Measurements from ENCODE around the gene NFRKB.

NFRKB gene

DNA sequence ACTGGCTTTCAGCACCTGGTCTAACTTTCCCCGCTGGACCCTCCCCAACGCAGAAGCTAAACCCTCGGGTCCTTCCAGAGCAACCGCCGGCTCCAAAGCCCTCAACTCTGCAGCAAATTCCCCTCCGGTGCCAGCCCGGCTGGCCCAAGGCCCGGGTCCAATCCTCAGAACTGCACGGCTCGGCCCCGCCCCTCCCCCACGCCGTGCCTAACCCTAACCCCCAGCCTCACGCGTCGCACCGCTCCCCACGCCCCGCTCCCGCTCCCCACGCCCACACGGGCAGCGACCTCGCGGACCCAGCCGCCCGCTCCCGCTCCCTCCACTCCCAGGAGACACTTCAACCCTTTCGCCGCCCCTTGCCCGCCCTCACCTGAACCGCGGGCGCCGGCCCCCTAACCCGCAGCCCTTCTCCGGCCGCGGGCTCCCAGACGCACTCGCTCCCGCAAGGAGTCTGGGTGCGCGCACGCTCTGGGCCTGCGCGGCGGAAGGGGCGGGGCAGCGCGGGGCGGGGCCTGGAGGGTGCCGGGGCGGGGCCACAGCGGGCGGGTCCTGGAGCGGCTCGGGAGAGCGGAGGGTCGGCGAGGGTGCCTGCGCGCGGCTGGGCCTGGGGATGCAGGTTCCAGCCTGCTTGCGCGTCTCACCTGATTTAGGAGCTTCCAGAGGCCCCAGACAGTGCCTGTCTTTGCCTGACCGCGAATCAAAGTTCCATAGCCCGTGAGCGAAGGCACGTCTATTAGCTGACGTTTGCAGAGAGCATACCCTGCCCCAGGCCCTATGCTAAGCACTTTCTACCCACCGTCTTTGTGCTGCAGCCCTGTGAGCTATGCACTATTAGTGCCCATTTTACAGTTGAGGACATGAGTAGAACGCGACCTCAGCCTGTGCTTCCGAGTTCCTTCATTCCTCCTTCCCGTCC, at the start of gene NFRKB:
TSS of gene NFRKB (minus strand) at position 453 of the 916 bp plus-strand sequence. CDS start 2,729 bp downstream, outside the sequence.
- peak; percentile 76 for DNase-seq (ENCODE audit: low read depth)

- DNase-seq (ENCODE audit: low read depth), result no peak
Measured at GRCh38 chr11:129944696-129945095, 49.3 kb upstream of the NFRKB start.

- no peak for DNase-seq (ENCODE audit: low read depth)
Measured at GRCh38 chr11:129943036-129943435, 47.7 kb upstream of the NFRKB start.

DNA sequence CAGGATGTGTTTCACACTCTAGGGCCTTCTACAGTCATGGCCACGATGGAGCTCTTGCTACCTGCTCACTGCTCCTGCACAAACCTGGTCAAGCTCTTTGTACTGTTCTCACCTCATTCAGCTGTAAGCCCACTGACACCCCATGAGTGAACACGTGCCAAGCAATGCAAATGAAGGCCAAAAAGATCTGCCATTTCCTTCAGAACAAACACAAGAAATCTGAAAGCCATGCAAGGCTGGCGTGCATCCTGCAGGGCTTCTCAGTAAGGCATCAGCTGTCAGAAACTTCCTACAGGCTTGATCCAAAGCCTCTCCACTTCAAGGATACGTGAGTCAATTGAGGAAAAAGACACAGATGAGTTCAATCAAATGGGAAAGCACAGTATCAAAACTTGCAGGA, 44.1 kb upstream of the NFRKB start:
- no peak for DNase-seq (ENCODE audit: low read depth)

GRCh38 chr11:129938764-129939163, 43.4 kb upstream of the NFRKB start:
- no peak for DNase-seq (ENCODE audit: low read depth)

GRCh38 chr11:129937592-129938238, 42.3 kb upstream of the NFRKB start:
- no peak for DNase-seq (ENCODE audit: low read depth)

DNA sequence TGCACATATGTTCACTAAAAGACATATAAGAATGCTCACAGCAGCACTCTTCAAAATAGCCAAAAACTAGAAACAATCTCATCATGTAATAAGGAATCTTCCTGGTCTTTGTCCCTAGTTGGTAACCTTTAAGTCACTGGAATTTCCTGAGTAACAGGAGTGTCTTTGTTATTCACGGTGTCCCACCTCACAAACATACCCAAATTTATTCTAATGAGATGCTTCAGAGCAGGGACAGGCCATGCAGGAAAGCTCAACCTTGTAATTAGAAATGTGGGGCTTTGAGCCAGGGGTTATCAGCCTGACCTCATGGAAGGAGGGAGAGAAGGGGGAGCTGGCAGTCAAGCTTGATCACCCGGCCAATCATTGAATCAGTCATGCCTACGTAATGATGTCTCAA, 40.3 kb upstream of the NFRKB start:
- no peak for DNase-seq (ENCODE audit: low read depth)

DNA sequence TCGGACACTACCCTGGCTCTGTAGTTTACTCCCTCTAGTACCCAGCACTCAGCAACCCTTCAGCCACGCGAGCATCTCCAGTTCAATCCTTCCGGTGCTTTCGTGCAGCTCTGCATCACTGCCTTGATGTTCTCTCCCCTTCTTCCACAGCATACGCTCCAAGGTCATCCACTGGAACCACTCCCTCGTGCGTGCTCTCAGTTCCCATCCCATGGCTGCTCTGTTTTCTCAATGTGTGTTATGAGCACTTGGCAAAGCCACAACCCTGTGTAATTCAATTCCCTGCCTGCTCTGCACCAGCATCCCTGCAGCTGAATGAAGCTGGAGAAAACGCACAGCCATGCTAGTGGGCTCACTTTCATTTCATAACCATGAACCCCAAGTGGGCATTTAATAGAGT, 38.5 kb upstream of the NFRKB start:
- DNase-seq (ENCODE audit: low read depth), result no peak

DNA sequence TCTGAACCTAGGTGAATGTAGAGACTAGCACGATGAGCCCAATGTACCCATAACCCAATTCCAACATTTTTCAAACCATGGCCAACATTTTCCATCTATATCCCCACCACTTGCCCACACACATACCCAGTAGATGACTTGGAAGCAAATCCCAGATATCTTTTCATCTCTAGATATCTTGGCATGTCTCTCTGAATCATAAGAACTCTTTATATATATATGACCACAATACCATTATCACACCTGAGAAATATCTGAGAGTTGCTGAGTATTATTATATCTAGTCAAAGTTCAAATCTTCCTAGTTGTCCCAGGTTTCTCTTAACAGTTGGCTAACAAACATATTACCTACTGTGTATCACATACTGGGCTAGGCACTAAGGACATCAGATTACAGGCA, 37.9 kb upstream of the NFRKB start:
- no peak for DNase-seq (ENCODE audit: low read depth)

- DNase-seq (ENCODE audit: low read depth), result no peak
Measured at GRCh38 chr11:129932381-129933067, 37.1 kb upstream of the NFRKB start.

GRCh38 chr11:129930743-129931142, 35.4 kb upstream of the NFRKB start:
- no peak for DNase-seq (ENCODE audit: low read depth)

DNA sequence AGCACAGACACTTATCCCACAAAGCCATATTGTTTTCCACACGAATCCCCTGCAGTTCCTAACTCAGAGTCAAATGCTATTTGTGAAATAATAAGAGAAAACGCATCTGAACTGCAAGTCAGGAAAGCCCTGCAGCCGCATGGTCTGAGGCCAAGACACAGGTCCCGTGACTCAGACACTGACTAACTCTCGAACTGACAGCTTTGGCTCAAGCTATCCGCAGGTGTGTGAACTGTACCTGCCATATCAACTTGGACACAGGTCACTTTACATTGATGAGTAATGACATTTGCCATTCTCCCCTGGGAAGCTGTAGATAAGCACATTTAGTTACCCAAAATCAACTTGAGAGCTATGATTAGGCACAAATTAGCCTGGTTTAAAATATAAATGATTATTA, 34.9 kb upstream of the NFRKB start:
- no peak for DNase-seq (ENCODE audit: low read depth)

GRCh38 chr11:129929721-129930120, 34.3 kb upstream of the NFRKB start:
- DNase-seq (ENCODE audit: low read depth), result no peak

GRCh38 chr11:129928923-129929692, 33.7 kb upstream of the NFRKB start:
- DNase-seq (ENCODE audit: low read depth), result no peak

DNA sequence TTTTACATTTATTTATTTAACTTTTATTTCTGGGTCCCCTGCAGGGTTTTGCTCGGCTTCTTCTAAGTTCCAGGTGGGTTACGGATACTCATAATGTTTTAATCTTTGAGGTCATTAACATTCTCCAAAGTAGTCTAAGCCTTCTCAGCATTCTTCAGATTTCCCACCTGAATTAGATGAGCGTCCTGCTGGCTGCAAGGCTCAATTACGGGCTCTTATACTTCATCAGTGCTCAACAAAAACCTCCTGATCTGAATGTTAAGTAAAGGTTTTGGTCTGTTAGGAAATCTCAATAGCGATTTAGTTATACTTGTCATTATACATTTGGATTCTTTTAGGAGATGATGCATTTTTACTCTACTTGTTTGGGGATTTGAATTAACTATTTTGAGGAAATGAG, 27.3 kb upstream of the NFRKB start:
- no peak for DNase-seq (ENCODE audit: low read depth)

DNA sequence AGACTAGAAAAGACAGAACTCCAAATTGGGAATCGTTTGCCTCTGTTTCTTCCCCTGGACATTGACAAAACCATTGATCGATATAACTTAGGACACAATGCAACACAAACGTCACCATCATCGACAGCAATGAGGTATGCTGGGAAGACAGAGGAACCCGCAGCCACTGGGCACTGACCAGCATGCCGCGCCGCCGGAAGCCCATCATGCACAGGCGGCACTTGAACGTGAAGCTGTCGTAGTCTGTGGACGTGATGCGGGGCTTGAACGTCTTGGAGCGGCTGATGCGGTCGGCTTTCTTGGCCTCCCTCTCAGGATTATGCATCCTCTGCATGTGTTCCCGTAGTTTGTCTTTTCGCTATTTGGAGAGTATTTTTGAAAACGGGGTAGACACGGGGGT, 23.0 kb upstream of the NFRKB start:
- DNase-seq (ENCODE audit: low read depth), result no peak

GRCh38 chr11:129917231-129917630, 21.9 kb upstream of the NFRKB start:
- no peak for DNase-seq (ENCODE audit: low read depth)

GRCh38 chr11:129911298-129911697, 15.9 kb upstream of the NFRKB start:
- DNase-seq (ENCODE audit: low read depth), result no peak

DNA sequence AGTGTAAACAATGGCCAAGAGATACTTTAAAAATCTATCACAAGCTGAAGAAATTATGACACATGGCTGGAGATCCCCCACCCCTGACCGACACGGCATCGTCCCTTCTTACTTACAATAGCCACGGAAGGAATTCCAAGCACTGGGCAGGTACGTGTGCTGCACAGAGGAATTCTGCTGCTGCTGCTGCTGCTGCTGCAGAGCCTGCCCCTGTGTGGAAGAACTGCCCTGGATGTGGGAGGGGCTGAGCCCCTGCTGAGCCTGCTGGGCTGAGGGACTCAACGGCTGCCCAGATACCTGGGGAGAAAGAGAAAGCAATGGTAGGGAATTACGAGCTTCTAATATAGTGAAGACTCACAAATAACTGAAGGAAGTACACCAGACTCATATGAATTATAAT, 15.0 kb upstream of the NFRKB start:
- DNase-seq (ENCODE audit: low read depth), result no peak

GRCh38 chr11:129905402-129905801, 10.0 kb upstream of the NFRKB start:
- DNase-seq (ENCODE audit: low read depth), result no peak

DNA sequence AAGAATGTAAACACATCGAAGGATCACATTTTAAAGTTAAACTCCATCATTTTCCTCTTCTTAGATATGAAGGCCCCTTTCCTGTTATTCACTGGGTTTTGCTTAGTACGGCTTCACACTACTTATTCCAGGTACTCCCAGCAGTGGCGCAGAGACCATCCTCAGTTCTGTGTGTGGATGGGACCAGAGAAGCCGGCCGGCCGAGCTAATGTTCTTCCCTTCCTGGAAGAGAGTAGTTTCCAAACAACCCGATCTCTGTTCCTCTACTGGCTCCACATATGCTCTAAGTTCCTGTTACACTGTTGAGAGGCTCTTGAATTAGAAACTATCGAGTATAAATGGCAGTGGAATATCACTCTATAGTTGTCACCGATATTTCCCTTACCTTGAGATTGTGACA, 684 bp upstream of the NFRKB start:
- no peak for DNase-seq (ENCODE audit: low read depth)
